Fibroblast of pulmonary artery (primary cell): ENCODE data around the gene LOXL1.

Source experiments
- DNase-seq: peaks from one replicate; pipeline ENCODE4 v3.0.0-alpha.2; 2010; ENCODE audit warnings: low read depth
- H3K4me3 ChIP-seq: replicated peaks from 2 replicates; pipeline ENCODE4 v1.5.1; 2011; ENCODE audit warnings: low read depth, mild to moderate bottlenecking, control low read depth, low read length, moderate library complexity
- TF ChIP-seq, protein P1 (sequence below): IDR thresholded peaks from 2 replicates; pipeline ENCODE4 v1.5.1; 2011; ENCODE audit warnings: mild to moderate bottlenecking, control low read depth, low read length, inconsistent platforms; ENCODE audit errors: missing control alignments

Gene LOXL1

DNA sequence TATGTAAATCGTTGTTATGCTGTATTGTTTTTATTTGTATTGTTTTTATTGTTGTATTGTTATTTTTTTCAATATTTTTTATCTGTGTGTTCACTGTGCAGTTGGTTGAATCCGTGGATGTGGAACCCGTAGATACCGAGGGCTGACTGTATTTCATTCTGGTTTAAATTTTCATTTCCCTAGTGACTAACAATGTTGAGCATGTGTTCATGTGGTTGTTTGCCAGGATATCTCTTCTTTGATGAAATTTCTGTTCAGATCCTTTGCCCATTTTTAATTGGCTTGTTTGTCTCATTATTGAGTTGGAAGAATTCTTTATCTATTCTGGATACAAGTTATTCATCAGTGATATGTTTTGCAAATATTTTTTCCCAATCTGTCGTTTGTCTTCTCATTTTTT lies 36.2 kb downstream of the LOXL1 start:
- TF ChIP-seq, protein P1, sequence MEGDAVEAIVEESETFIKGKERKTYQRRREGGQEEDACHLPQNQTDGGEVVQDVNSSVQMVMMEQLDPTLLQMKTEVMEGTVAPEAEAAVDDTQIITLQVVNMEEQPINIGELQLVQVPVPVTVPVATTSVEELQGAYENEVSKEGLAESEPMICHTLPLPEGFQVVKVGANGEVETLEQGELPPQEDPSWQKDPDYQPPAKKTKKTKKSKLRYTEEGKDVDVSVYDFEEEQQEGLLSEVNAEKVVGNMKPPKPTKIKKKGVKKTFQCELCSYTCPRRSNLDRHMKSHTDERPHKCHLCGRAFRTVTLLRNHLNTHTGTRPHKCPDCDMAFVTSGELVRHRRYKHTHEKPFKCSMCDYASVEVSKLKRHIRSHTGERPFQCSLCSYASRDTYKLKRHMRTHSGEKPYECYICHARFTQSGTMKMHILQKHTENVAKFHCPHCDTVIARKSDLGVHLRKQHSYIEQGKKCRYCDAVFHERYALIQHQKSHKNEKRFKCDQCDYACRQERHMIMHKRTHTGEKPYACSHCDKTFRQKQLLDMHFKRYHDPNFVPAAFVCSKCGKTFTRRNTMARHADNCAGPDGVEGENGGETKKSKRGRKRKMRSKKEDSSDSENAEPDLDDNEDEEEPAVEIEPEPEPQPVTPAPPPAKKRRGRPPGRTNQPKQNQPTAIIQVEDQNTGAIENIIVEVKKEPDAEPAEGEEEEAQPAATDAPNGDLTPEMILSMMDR = no peak
- no peak for DNase-seq
- no peak overlapping the region for H3K4me3 ChIP-seq

DNA sequence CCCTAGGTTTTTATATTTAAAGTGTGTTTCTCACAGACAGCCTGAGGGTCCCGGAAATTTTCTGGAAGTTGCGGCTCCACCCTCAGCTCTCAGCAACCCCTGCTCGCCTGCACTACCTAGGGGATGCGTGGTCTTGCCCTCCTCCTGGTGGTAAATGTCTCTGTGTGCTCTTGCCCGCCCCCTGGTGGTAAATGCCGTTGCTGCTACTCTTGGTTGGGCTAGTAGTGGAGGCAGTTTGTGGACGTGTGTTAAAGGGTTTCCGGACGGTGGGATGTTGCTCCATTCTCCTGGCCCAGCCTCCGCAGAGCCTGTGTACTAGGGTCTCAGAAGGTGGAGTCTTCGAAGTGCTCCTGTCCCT lies 38.5 kb downstream of the LOXL1 start:
- H3K4me3 ChIP-seq = no peak overlapping the region
- TF ChIP-seq, protein P1 = peak; percentile 98
- DNase-seq = peak; percentile 84

DNA sequence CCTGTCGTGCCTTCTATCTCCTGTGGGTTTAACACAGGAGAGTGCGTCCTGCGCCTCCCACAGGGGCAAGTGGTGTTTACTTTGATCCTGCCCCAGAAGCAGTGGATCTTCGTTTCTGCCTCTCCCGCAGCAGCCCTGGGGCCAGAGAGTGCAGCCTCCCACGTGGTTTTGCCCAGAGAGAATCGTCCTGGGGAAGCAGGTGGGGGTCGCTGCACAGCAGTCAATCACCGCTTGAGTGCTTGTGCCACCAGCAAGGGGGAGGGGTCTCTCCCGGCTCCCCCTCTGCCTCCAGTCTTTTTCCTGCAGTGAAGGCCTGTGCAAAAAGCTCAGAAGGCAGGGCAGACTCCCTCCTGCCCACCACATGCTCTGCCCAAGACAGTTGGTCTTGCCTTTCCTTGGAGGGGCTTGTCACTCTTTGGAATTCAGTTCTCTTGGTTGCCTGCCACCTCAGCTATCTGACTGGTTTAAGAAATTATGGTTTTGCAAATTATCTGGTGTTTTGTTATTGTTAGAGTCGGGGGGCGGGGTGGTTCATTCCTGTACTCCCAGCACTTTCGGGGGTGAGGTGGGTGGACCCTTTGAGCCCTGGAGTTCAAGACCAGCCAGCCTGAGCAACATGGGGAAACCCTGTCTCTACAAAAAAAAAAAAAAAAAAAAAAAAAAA lies 39.0 kb downstream of the LOXL1 start:
- TF ChIP-seq, protein P1 = no peak
- no peak overlapping the region for H3K4me3 ChIP-seq
- DNase-seq = no peak

DNA sequence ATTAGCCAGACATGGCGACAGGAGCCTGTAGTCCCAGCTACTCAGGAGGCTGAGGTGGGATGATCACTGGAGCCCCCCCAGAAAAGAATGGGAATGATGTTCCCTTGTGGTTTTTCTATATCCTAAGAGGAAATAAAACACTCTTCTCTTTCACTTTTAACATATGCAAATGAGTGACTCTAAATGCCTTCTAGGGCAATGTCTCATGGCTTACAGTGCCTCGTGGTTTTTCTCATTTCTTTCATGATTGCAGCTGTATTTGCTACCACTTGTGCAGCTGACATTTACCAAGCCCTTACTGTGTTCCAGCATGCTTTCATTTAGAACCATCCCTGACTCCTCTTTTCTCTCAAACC lies 39.5 kb downstream of the LOXL1 start:
- TF ChIP-seq, protein P1 = no peak
- DNase-seq = no peak
- H3K4me3 ChIP-seq = no peak overlapping the region

DNA sequence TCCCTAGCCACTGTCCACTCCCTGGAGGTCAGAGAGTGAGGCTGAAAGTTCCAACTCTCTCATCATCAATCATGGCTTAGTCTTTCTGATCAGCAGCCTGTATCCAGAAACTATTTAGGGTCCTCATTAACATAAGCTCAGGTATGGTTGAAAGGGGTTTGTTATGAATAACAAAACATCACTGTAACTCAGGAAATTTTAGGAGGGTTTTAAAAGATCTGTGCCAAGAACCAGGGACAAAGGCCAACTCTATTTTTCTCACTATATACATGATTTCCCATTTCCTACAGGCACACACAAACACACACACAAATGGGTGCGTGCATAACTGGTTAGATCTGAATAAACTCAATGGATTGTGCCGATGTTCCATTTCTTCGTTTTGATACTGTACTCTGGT lies 42.2 kb downstream of the LOXL1 start:
- TF ChIP-seq, protein P1 = no peak
- no peak overlapping the region for H3K4me3 ChIP-seq
- no peak for DNase-seq

DNA sequence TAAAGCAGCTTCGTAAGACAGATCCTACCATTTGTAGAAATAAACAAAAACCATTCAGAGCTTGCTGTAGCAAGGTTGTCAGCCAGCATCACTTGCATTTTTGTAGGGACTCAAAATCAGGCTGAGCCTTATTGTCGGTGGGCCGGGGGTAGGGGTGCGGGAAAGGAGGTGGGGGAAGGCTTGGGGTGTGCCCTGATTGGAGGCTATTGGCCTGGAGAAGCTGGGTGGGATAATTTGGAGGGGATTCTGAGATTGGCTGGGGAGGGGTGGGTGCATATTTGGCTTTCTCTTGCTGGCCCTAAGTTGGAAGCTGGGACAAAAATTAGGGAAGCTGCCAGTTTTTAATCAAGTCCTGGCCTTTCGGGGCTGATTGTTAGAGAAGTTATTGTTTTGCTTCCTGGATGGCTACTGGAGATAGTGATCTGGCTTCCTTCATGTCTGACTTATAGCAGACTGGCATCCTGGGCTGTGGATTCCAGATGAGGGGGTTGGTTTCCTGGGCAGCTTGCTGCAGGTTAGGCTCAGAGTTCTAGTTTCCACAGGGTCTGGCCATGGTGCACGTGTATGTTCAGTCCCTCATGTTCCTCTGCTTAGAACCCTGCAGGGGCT lies 43.0 kb downstream of the LOXL1 start:
- no peak overlapping the region for H3K4me3 ChIP-seq
- DNase-seq = no peak
- TF ChIP-seq, protein P1 = no peak
